Measurements from ENCODE around the gene FZR1. TPM values are rescaled to one million over a fixed set of nuclear protein-coding genes. Genes with fewer than 3 reads are reported as not detected.

Gene FZR1
- total and polyA plus RNA-seq, 2 experiments from 2014 or later: 16.1 to 39.2 TPM

- no peak for TF ChIP-seq ZNF462 (CRISPR knock-in tag; IDR thresholded peaks at IDR 0.05)
- TF ChIP-seq CREB1 (CRISPR knock-in tag; IDR thresholded peaks at IDR 0.05; ENCODE audit: low read depth): no peak
- TF ChIP-seq ZNF114 (CRISPR knock-in tag; IDR thresholded peaks at IDR 0.05): no peak
- TF ChIP-seq ZNF331 (CRISPR knock-in tag; IDR thresholded peaks at IDR 0.05; ENCODE audit: low read depth): no peak
Observed at GRCh38 chr19:3527238-3527910, 21.3 kb downstream of the FZR1 start (continued).

- H3F3A ChIP-seq (replicated peaks; ENCODE audit: low read depth): no peaks in the 10 kb centered on the region
- no peak overlapping the region for H3K4me3 Mint-ChIP-seq
- H3K4me3 ChIP-seq: no peak overlapping the region
- no peak overlapping the region for H3K27ac Mint-ChIP-seq
- H3K79me2 ChIP-seq (replicated peaks; ENCODE audit: insufficient read depth): no peaks in the 10 kb centered on the region
- no peak overlapping the region for H2AFZ ChIP-seq
- peaks cover 12% of the 10 kb centered on the region for H3K36me3 Mint-ChIP-seq (ENCODE audit: low read depth)
- no peak overlapping the region for H3K4me2 ChIP-seq
- no peaks in the 10 kb centered on the region; the same call in 2 of the 3 replicates for H3K4me1 Mint-ChIP-seq
- H3K36me3 ChIP-seq (ENCODE audit: insufficient read depth): no peaks in the 10 kb centered on the region
- H3K27me3 Mint-ChIP-seq (ENCODE audit: insufficient read depth, low read depth, poor library complexity): peaks cover 5% of the 10 kb centered on the region
- no peaks in the 10 kb centered on the region for H3K27me3 ChIP-seq (ENCODE audit: insufficient read depth)
- no peaks in the 10 kb centered on the region; the same call in 1 of the 2 replicates for H4K20me1 ChIP-seq (replicated peaks; ENCODE audit: insufficient read depth)
- ATAC-seq (no peak), DNase-seq (ENCODE audit: low spot score) (no peak)
- no peak overlapping the region for H3K27ac ChIP-seq (ENCODE audit: low read depth)
- no peaks in the 10 kb centered on the region for H3K4me1 ChIP-seq (ENCODE audit: insufficient read depth)
- H3K9me2 ChIP-seq (ENCODE audit: insufficient read depth): no peaks in the 10 kb centered on the region
- no peaks in the 10 kb centered on the region for H3K9me3 Mint-ChIP-seq
- TF ChIP-seq REST (IDR thresholded peaks at IDR 0.05; ENCODE audit: unreplicated experiment) (no peak), EZH2phosphoT487 (IDR thresholded peaks at IDR 0.05; ENCODE audit: unreplicated experiment) (no peak), POLR2AphosphoS5 (IDR thresholded peaks at IDR 0.05; ENCODE audit: low read depth) (no peak), STAT1 (IDR thresholded peaks at IDR 0.05; ENCODE audit: unreplicated experiment) (no peak)
Observed at GRCh38 chr19:3528080-3528479, 22.0 kb downstream of the FZR1 start.
